B cell (primary cell): ENCODE results near the gene PSAPL1.

Source experiments
- CTCF ChIP-seq: fragments of 200-600 bp; IDR thresholded peaks from one replicate; pipeline ENCODE4 v1.8.0; 2022; ENCODE audit warnings: antibody characterized with exemption, mild to moderate bottlenecking
- EZH2 ChIP-seq: IDR thresholded peaks from 2 replicates; pipeline ENCODE4 v1.6.1; 2012; ENCODE audit warnings: borderline replicate concordance, low read depth, mild to moderate bottlenecking, moderate library complexity, low read length; ENCODE audit not compliant: insufficient read depth, poor library complexity, severe bottlenecking

GRCh38 chr4:7419961-7420660 is 14.6 kb downstream of the PSAPL1 start:
- TF ChIP-seq CTCF = no peak
- no peak for TF ChIP-seq EZH2
